RCC 7860 (cell line): ENCODE data around the gene OSGIN1.

Source experiments
- DNase-seq: peaks from one replicate; pipeline ENCODE4 v3.0.0-alpha.2; 2015; ENCODE audit warnings: low spot score
- FAIRE-seq: peaks from 2 replicates; lab custom pipeline; 2012; peaks lifted over from hg19 to GRCh38; lab: Jason Lieb, UNC

OSGIN1 gene

GRCh38 chr16:83969771-83970429 lies 16.9 kb downstream of the OSGIN1 start:
- FAIRE-seq (no peak), DNase-seq (no peak)

- DNase-seq (no peak), FAIRE-seq (no peak)
Measured at GRCh38 chr16:83970430-83970815, 17.4 kb downstream of the OSGIN1 start.

- no peak for DNase-seq
- no peak for FAIRE-seq
Measured at GRCh38 chr16:83971165-83972130, 18.4 kb downstream of the OSGIN1 start.

GRCh38 chr16:83972256-83973008 lies 19.4 kb downstream of the OSGIN1 start:
- FAIRE-seq (no peak), DNase-seq (no peak)

GRCh38 chr16:83973077-83973476 lies 20.0 kb downstream of the OSGIN1 start:
- no peak for FAIRE-seq

GRCh38 chr16:83973581-83974385 lies 20.7 kb downstream of the OSGIN1 start:
- DNase-seq (no peak), FAIRE-seq (no peak)

More at GRCh38 chr16:83973077-83973476, 20.0 kb downstream of the OSGIN1 start:
- DNase-seq = no peak

GRCh38 chr16:83974475-83974874 lies 21.4 kb downstream of the OSGIN1 start:
- DNase-seq (no peak), FAIRE-seq (no peak)

GRCh38 chr16:83975590-83976260 lies 22.7 kb downstream of the OSGIN1 start:
- DNase-seq (no peak), FAIRE-seq (no peak)

- FAIRE-seq (no peak), DNase-seq (no peak)
Measured at GRCh38 chr16:83977056-83977815, 24.2 kb downstream of the OSGIN1 start.

- DNase-seq (no peak), FAIRE-seq (no peak)
Measured at GRCh38 chr16:83978401-83978904, 25.4 kb downstream of the OSGIN1 start.

- DNase-seq = no peak
- FAIRE-seq = no peak
Measured at GRCh38 chr16:83979441-83979840, 26.4 kb downstream of the OSGIN1 start.

GRCh38 chr16:83980794-83981193 lies 27.8 kb downstream of the OSGIN1 start:
- no peak for DNase-seq
- FAIRE-seq = no peak

GRCh38 chr16:83981799-83982198 lies 28.8 kb downstream of the OSGIN1 start:
- DNase-seq (no peak), FAIRE-seq (no peak)

GRCh38 chr16:83983491-83983890 lies 30.5 kb downstream of the OSGIN1 start:
- no peak for DNase-seq
- no peak for FAIRE-seq

- FAIRE-seq (no peak), DNase-seq (no peak)
Measured at GRCh38 chr16:83989300-83989699, 36.3 kb downstream of the OSGIN1 start.

GRCh38 chr16:83990492-83990891 lies 37.5 kb downstream of the OSGIN1 start:
- DNase-seq (no peak), FAIRE-seq (no peak)

- DNase-seq = peak; percentile 9
- no peak for FAIRE-seq
Measured at GRCh38 chr16:83992624-83993023, 39.6 kb downstream of the OSGIN1 start.

- no peak for FAIRE-seq
Measured at GRCh38 chr16:83994087-83994486, 41.0 kb downstream of the OSGIN1 start.

GRCh38 chr16:83994703-83995102 lies 41.7 kb downstream of the OSGIN1 start:
- DNase-seq = no peak
- FAIRE-seq = no peak

More at GRCh38 chr16:83994087-83994486, 41.0 kb downstream of the OSGIN1 start:
- DNase-seq = peak; percentile 37
